ENCODE results near the gene MACROD1.

DNA sequence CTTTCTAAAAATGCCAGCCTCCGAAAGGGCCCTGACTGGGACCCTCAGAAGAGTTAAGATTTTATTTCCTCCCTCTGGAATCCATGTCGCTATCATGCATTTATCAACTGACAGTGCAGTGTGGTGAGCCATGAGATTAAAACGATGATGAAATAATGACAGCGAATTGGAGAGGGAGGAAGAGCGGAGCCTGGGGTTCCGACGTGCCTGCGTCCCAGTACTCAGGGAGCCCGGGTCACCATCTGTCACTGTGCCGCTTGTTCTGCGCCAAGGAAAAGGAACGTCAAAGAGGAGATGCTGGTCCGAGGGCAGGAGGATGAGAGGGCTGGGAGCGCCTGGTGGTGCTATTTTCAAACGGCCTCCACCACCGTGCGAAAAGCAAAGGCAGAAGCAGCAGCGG lies 46.2 kb downstream of the MACROD1 start:
- TF ChIP-seq EP300 (IDR thresholded peaks at IDR 0.05) (no peak), POLR2A (IDR thresholded peaks at IDR 0.05) (no peak)
- TF ChIP-seq, protein P1, sequence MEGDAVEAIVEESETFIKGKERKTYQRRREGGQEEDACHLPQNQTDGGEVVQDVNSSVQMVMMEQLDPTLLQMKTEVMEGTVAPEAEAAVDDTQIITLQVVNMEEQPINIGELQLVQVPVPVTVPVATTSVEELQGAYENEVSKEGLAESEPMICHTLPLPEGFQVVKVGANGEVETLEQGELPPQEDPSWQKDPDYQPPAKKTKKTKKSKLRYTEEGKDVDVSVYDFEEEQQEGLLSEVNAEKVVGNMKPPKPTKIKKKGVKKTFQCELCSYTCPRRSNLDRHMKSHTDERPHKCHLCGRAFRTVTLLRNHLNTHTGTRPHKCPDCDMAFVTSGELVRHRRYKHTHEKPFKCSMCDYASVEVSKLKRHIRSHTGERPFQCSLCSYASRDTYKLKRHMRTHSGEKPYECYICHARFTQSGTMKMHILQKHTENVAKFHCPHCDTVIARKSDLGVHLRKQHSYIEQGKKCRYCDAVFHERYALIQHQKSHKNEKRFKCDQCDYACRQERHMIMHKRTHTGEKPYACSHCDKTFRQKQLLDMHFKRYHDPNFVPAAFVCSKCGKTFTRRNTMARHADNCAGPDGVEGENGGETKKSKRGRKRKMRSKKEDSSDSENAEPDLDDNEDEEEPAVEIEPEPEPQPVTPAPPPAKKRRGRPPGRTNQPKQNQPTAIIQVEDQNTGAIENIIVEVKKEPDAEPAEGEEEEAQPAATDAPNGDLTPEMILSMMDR (IDR thresholded peaks at IDR 0.05), result no peak
